K562 (cell line): Measurements from ENCODE around the gene GPX5. TPM values are rescaled to one million over a fixed set of nuclear protein-coding genes. Genes with fewer than 3 reads are reported as not detected.

Experiments used
- ATAC-seq: fragments of 200-7000 bp; cut with Tn5 transposase; 3 replicates; pipeline ENCODE4 v1.9.1; 2020; ENCODE audit warnings: moderate library complexity
- Bru-seq: library from RNA; stranded (reverse); fragments of 400-500 nt; gene quantifications from one replicate; lab custom pipeline; 2021; lab: Mats Ljungman, UMichigan
- BruChase-seq, 2 experiments: library from RNA; stranded (reverse); fragments of 400-500 nt; gene quantifications; one replicate each; lab custom pipeline; 2021; lab: Mats Ljungman, UMichigan
- BruUV-seq: library from RNA; stranded (reverse); fragments of 400-500 nt; replicated peaks from 2 replicates; lab custom pipeline; 2021; lab: Mats Ljungman, UMichigan
- CTCF ChIA-PET: fragments of 300-600 bp; formaldehyde crosslinking; extraction: SDS; loops from one replicate; lab custom pipeline; 2021; ENCODE audit warnings: low intra/inter-chr PET ratio; lab: Yijun Ruan, JAX
- POLR2A ChIA-PET: fragments of 300-600, 350-650 bp; sonication (Branson Sonifier 250); formaldehyde crosslinking; extraction: SDS; loops from one replicate; lab custom pipeline; 2021; ENCODE audit warnings: antibody characterized with exemption, inconsistent platforms; lab: Yijun Ruan, JAX
- DNase-seq, 4 experiments: peaks; one replicate each; pipeline versions ENCODE4 v3.0.0 to v3.0.0-alpha.2; 2011 to 2018; ENCODE audit warnings: low spot score in 3 of 4, mixed read lengths in 3 of 4; ENCODE audit errors: extremely low read depth in 1 of 4
- FAIRE-seq: peaks from 2 replicates; lab custom pipeline; 2011; peaks lifted over from hg19 to GRCh38; lab: Jason Lieb, UNC
- H2AFZ ChIP-seq: 2 replicates; pipeline ENCODE4 v1.6.0; 2011; ENCODE audit warnings: low read depth, low read length, control low read depth, inconsistent platforms
- H3K27ac ChIP-seq: fragments of 200-600 bp; 3 replicates; pipeline ENCODE4 v1.8.0; 2011; ENCODE audit warnings: low read depth, mild to moderate bottlenecking, control low read depth, inconsistent platforms, low read length, moderate library complexity, mixed read lengths; ENCODE audit errors: extremely low read depth
- H3K27me3 ChIP-seq, 2 experiments: fragments of 300-600 bp in 1 of 2; 2 replicates in 1 of 2; 3 replicates in 1 of 2; pipeline versions ENCODE4 v1.6.0 to v1.8.0; 2011; ENCODE audit warnings: inconsistent platforms in 2 of 2, low read length in 2 of 2, mild to moderate bottlenecking in 1 of 2, mixed read lengths in 1 of 2, moderate library complexity in 1 of 2; ENCODE audit not compliant: control insufficient read depth in 2 of 2, insufficient read depth in 2 of 2
- H3K36me3 ChIP-seq: fragments of 300-600 bp; 3 replicates; pipeline ENCODE4 v1.8.0; 2011; ENCODE audit warnings: mild to moderate bottlenecking, low read length, inconsistent platforms; ENCODE audit not compliant: control insufficient read depth, insufficient read depth
- H3K4me1 ChIP-seq, 2 experiments: fragments of 200-600 bp in 1 of 2; replicated peaks in 1 of 2; 2 replicates in 1 of 2; 3 replicates in 1 of 2; pipeline versions ENCODE4 v1.5.1 to v1.8.0; 2011; ENCODE audit warnings: inconsistent platforms in 2 of 2, low read length in 2 of 2, mild to moderate bottlenecking in 1 of 2, mixed read lengths in 1 of 2, moderate library complexity in 1 of 2; ENCODE audit not compliant: control insufficient read depth in 2 of 2, insufficient read depth in 2 of 2
- H3K4me2 ChIP-seq: 2 replicates; pipeline ENCODE4 v1.6.1; 2011; ENCODE audit warnings: low read length, control low read depth, inconsistent platforms, mixed read lengths; ENCODE audit not compliant: insufficient read depth
- H3K4me3 ChIP-seq: fragments of 200-600 bp; sonication (generic), shearing (Covaris generic); 2 replicates; pipeline ENCODE4 v1.5.1; 2016; ENCODE audit warnings: control low read depth, inconsistent platforms
- H3K79me2 ChIP-seq: fragments of 200-600 bp; 3 replicates; pipeline ENCODE4 v1.8.0; 2011; ENCODE audit warnings: low read length, inconsistent platforms; ENCODE audit not compliant: control insufficient read depth, insufficient read depth
- H3K9ac ChIP-seq, 2 experiments: 2 replicates each; pipeline versions ENCODE4 v1.6.0 to v1.6.1; 2011; ENCODE audit warnings: low read depth in 2 of 2, low read length in 2 of 2, control low read depth in 1 of 2, inconsistent platforms in 1 of 2, mild to moderate bottlenecking in 1 of 2, mixed read lengths in 1 of 2; ENCODE audit not compliant: insufficient read depth in 1 of 2
- H3K9me1 ChIP-seq: one replicate; pipeline ENCODE4 v1.6.0; 2011; ENCODE audit warnings: inconsistent platforms, mild to moderate bottlenecking, low read length, moderate library complexity; ENCODE audit not compliant: control insufficient read depth, insufficient read depth
- H3K9me3 ChIP-seq: replicated peaks from 2 replicates; pipeline ENCODE4 v1.5.1; 2011; ENCODE audit warnings: low read depth, low read length, inconsistent platforms; ENCODE audit not compliant: control insufficient read depth, insufficient read depth
- H4K20me1 ChIP-seq: replicated peaks from 2 replicates; pipeline ENCODE4 v1.6.1; 2011; ENCODE audit warnings: low read length, inconsistent platforms, mixed read lengths; ENCODE audit not compliant: control insufficient read depth, insufficient read depth
- CAMTA2 ChIP-seq: fragments of 250-450 bp; sonication (Bioruptor Pico); conservative IDR thresholded peaks from 2 replicates; pipeline ENCODE4 v1.5.1; 2022
- HLTF ChIP-seq: fragments of 450-650 bp; IDR thresholded peaks from 2 replicates; pipeline ENCODE4 v1.6.1; 2016
- JUND ChIP-seq, 2 experiments: IDR thresholded peaks; 2 replicates in 1 of 2; 3 replicates in 1 of 2; pipeline ENCODE4 v1.6.1; 2011; ENCODE audit warnings: borderline replicate concordance in 2 of 2, low read depth in 2 of 2, low read length in 2 of 2, improper control_type of control experiment in 1 of 2, missing biosample characterization in 1 of 2, missing genetic modification characterization in 1 of 2, missing genetic modification reagents in 1 of 2
- POLR2H ChIP-seq: IDR thresholded peaks from 2 replicates; pipeline ENCODE4 v1.6.1; 2016; ENCODE audit warnings: missing genetic modification characterization, low read depth, mild to moderate bottlenecking, control low read depth, missing compliant biosample characterization, moderate library complexity
- SMARCE1 ChIP-seq: fragments of 450-650 bp; IDR thresholded peaks from 2 replicates; pipeline ENCODE4 v1.7.1; 2016; ENCODE audit warnings: mild to moderate bottlenecking
- SUPT5H ChIP-seq: fragments of 450-650 bp; IDR thresholded peaks from 2 replicates; pipeline ENCODE4 v1.6.1; 2016
- WGBS: fragments of 100-300 bp; shearing (Covaris generic); methylation state at CpG from one replicate; pipeline ENCODE4 v1.1.6; 2016; ENCODE audit warnings: low coverage, mixed read lengths; ENCODE audit not compliant: insufficient coverage; ENCODE audit errors: missing lambda C conversion rate; 5-methylcytosine and 5-hydroxymethylcytosine counted together
- in situ Hi-C: fragments of 300-500 bp; cut with MboI; formaldehyde crosslinking; loops from 4 replicates; pipeline ENCODE4 v1.15.0; 2018; ENCODE audit warnings: inconsistent platforms, mixed read lengths
- intact Hi-C: fragments of 100-400 bp; cut with micrococcal nuclease; formaldehyde crosslinking; loops from 2 replicates; pipeline ENCODE4 v1.14.2; 2022
- long read RNA-seq, 3 experiments: library from polyadenylated mRNA in 2 of 3; library from RNA in 1 of 3; unstranded in 2 of 3; stranded (forward) in 1 of 3; transcript quantifications; one replicate each; pipeline ENCODE4 v2.0.0, GENCODE V29; 2019 to 2022
- polyA minus RNA-seq, 3 experiments: library from RNA; depleted of rRNA, polyadenylated mRNA; stranded (reverse); fragments of >200 nt; gene quantifications; 2 replicates each; pipeline ENCODE4 v1.2.3, GENCODE V29; 2011
- polyA plus RNA-seq, 8 experiments: library from polyadenylated mRNA; depleted of rRNA in 4 of 8; stranded (reverse) in 5 of 8; unstranded in 3 of 8; fragments of >200 nt; fragmentation: Nextera tagmentation in 2 of 8; fragmentation: Illumina TruSeq in 1 of 8; extraction: Ambion mirVana in 2 of 8; extraction: Trizol in 1 of 8; gene quantifications; 2 replicates each; pipeline versions ENCODE4 v1.2.1 to v1.2.3, GENCODE V29; 2011 to 2014; ENCODE audit warnings: inconsistent platforms in 1 of 8, missing spikeins in 1 of 8
- total RNA-seq, 7 experiments: library from RNA; depleted of rRNA in 6 of 7; stranded (reverse); fragments of >200 nt in 6 of 7; fragmentation: Illumina TruSeq in 2 of 7; extraction: Trizol in 2 of 7; gene quantifications; 2 replicates each; pipeline versions ENCODE4 v1.2.1 to v1.2.3, GENCODE V29; 2011 to 2021; ENCODE audit warnings: low replicate concordance in 1 of 7
- TF ChIP-seq, protein P1 (sequence below): fragments of 200-800 bp; sonication (Bioruptor generic); IDR thresholded peaks from 2 replicates; pipeline ENCODE4 v1.6.1; 2016; ENCODE audit warnings: missing genetic modification characterization, missing compliant biosample characterization

Gene GPX5, protein sequence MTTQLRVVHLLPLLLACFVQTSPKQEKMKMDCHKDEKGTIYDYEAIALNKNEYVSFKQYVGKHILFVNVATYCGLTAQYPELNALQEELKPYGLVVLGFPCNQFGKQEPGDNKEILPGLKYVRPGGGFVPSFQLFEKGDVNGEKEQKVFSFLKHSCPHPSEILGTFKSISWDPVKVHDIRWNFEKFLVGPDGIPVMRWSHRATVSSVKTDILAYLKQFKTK
- total RNA-seq (2011; cell fraction: chromatin; rRNA removed; ENCODE audit: low replicate concordance) = not detected in 2 replicates
- not detected in 2 replicates for total RNA-seq (2011; cell fraction: nucleolus; rRNA removed)
- 0.22 TPM in 1 of 2 replicates, not detected in the other for total RNA-seq (2011; cell fraction: nucleoplasm; rRNA removed)
- total RNA-seq (2014; rRNA removed) (not detected in 2 replicates), total RNA-seq (2014; rRNA removed; fragmentation: Illumina TruSeq; extraction: Trizol) (0.18 TPM in 1 of 2 replicates, not detected in the other), total RNA-seq (2015; rRNA removed; fragmentation: Illumina TruSeq; extraction: Trizol) (not detected in 2 replicates), total RNA-seq (2021) (not detected in 2 replicates), polyA plus RNA-seq (2011; rRNA removed) (not detected in 2 replicates), polyA plus RNA-seq (2014; fragmentation: Illumina TruSeq; extraction: Trizol) (not detected in 2 replicates), polyA plus RNA-seq (2014; fragmentation: Nextera tagmentation; extraction: Ambion mirVana) (under 1 TPM in 1 of 2 experiments, not detected in 1; 0.15 TPM), polyA plus RNA-seq (2014; rRNA removed) (0.07 TPM in 1 of 2 replicates, not detected in the other), polyA minus RNA-seq (2011; rRNA and poly(A)+ RNA removed) (0.14 TPM in 1 of 2 replicates, not detected in the other), Bru-seq, nascent RNA (percentile 18 among the genes with signal in this experiment), BruChase-seq, experiment 1, labeled RNA remaining after a 2-hour chase (percentile 40 among the genes with signal in this experiment), BruChase-seq, experiment 2, labeled RNA remaining after a 6-hour chase (percentile 39 among the genes with signal in this experiment)
- polyA plus RNA-seq (2011; cell fraction: cytosol; rRNA removed) = not detected in 2 replicates
- not detected in 2 replicates for polyA plus RNA-seq (2011; cell fraction: nucleus; rRNA removed)
- polyA plus RNA-seq (2012) = 0.08 and 1.9 TPM in 2 replicates
- not detected in 2 replicates for polyA minus RNA-seq (2011; cell fraction: cytosol; rRNA and poly(A)+ RNA removed)
- not detected in 2 replicates for polyA minus RNA-seq (2011; cell fraction: nucleus; rRNA and poly(A)+ RNA removed)
- long read RNA-seq, experiment 1 = 0 reads
- long read RNA-seq, experiment 2 = 0 reads
- long read RNA-seq, experiment 3, partial matches to known transcripts = 0 of 1 reads
- long read RNA-seq, experiment 3, other reads (novel, unspliced or antisense) = 1 of 1 reads

DNA sequence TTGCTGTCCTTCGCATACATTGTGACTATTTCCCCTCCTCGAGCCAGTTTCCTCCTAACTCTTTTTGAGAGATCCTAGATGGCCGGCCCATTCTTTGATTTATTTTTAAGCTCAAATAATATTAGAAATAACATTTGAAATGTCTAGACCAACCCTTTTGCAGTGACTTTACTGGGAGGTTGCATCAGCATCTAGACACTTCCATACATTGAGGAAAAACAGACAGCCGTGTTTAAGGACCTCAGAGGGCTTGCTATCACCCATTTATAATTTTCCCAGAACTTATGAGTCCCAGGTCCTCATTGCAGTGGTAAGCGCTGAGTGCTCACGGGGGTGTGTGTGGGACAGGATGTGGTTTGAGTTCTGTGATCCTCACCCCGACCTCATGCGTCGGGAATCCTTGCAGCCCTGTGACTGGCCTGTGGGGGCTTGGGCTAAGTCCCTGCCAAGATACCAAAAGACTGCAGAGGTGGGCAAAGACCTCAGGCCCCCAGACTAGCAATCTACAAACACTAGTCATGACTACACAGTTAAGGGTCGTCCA is at the start of gene GPX5:
Gene GPX5, plus strand, starts transcription at position 386 of the 544 bp plus-strand sequence. Its CDS starts 133 bp downstream, at position 519.
- POLR2A ChIA-PET = interaction anchor here (1.0 kb wide), 3 partner anchors 9 to 12 kb away, joined by 3 to 5 read pairs (median 4); no protein-coding TSS in a partner anchor
- H4K20me1 ChIP-seq = no peaks in the 10 kb centered on the region
- no peaks in the 10 kb centered on the region for H3K9me1 ChIP-seq
- peaks cover 6 to 16% of the 10 kb centered on the region in 2 experiments; a peak in 4 of 5 replicates for H3K4me1 ChIP-seq
- peak within 1 kb of the TSS; percentile 33; the same call in 1 of the 2 replicates for H3K4me2 ChIP-seq
- peak; percentile 94 for ATAC-seq
- FAIRE-seq = peak; percentile 73
- H3K4me3 ChIP-seq = no peak within 1 kb of the TSS
- CTCF ChIA-PET = no interaction called here
- DNase-seq = peak in 2 of 4 experiments; percentile 63 to 68
- no TSS peak for BruUV-seq
- in situ Hi-C loops = no loop called here
- intact Hi-C loops = no loop called here
- WGBS = 7% methylated on average over 10 of the region's 10 CpGs
- H3K36me3 ChIP-seq = no peaks in the 10 kb centered on the region
- peak within 1 kb of the TSS; percentile 58 for H2AFZ ChIP-seq
- H3K27me3 ChIP-seq = no peaks in the 10 kb centered on the region; a peak in 1 of 5 replicates
- H3K79me2 ChIP-seq = no peaks in the 10 kb centered on the region
- H3K9ac ChIP-seq = peak within 1 kb of the TSS in 1 of 2 experiments; percentile 30; a peak in 1 of 4 replicates
- H3K27ac ChIP-seq = no peak within 1 kb of the TSS
- H3K9me3 ChIP-seq = no peaks in the 10 kb centered on the region
- TF ChIP-seq, protein P1, sequence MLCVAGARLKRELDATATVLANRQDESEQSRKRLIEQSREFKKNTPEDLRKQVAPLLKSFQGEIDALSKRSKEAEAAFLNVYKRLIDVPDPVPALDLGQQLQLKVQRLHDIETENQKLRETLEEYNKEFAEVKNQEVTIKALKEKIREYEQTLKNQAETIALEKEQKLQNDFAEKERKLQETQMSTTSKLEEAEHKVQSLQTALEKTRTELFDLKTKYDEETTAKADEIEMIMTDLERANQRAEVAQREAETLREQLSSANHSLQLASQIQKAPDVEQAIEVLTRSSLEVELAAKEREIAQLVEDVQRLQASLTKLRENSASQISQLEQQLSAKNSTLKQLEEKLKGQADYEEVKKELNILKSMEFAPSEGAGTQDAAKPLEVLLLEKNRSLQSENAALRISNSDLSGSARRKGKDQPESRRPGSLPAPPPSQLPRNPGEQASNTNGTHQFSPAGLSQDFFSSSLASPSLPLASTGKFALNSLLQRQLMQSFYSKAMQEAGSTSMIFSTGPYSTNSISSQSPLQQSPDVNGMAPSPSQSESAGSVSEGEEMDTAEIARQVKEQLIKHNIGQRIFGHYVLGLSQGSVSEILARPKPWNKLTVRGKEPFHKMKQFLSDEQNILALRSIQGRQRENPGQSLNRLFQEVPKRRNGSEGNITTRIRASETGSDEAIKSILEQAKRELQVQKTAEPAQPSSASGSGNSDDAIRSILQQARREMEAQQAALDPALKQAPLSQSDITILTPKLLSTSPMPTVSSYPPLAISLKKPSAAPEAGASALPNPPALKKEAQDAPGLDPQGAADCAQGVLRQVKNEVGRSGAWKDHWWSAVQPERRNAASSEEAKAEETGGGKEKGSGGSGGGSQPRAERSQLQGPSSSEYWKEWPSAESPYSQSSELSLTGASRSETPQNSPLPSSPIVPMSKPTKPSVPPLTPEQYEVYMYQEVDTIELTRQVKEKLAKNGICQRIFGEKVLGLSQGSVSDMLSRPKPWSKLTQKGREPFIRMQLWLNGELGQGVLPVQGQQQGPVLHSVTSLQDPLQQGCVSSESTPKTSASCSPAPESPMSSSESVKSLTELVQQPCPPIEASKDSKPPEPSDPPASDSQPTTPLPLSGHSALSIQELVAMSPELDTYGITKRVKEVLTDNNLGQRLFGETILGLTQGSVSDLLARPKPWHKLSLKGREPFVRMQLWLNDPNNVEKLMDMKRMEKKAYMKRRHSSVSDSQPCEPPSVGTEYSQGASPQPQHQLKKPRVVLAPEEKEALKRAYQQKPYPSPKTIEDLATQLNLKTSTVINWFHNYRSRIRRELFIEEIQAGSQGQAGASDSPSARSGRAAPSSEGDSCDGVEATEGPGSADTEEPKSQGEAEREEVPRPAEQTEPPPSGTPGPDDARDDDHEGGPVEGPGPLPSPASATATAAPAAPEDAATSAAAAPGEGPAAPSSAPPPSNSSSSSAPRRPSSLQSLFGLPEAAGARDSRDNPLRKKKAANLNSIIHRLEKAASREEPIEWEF (CRISPR knock-in tag) = no peak
- TF ChIP-seq SUPT5H (no peak), SMARCE1 (0 out of 2 replicates have a peak, but pooled peaks have one; percentile 28), CAMTA2 (CRISPR knock-in tag) (no peak), HLTF (no peak), JUND (IDR thresholded peaks at IDR 0.05; ENCODE audit: borderline replicate concordance, low read depth, low read length) (no peak), JUND (tag; IDR thresholded peaks at IDR 0.05; ENCODE audit: borderline replicate concordance, low read depth, low read length) (peak; percentile 23; the same call in 1 of the 3 replicates), POLR2H (tag) (no peak)
